ENCODE measurements around the gene HIVEP2.

Gene HIVEP2

GRCh38 chr6:142857233-142857761, 87.7 kb downstream of the HIVEP2 start:
- no peak for DNase-seq

GRCh38 chr6:142856624-142857232, 88.2 kb downstream of the HIVEP2 start:
- DNase-seq, result no peak

GRCh38 chr6:142855893-142856623, 88.9 kb downstream of the HIVEP2 start:
- DNase-seq, result no peak

GRCh38 chr6:142854589-142855488, 90.1 kb downstream of the HIVEP2 start:
- no peak for DNase-seq

GRCh38 chr6:142853244-142854180, 91.5 kb downstream of the HIVEP2 start:
- no peak for DNase-seq

GRCh38 chr6:142851601-142852000, 93.4 kb downstream of the HIVEP2 start:
- DNase-seq, result no peak

- DNase-seq, result no peak
These were observed 94.1 kb downstream of the HIVEP2 start for GRCh38 chr6:142850679-142851423.

GRCh38 chr6:142848976-142849375, 96.0 kb downstream of the HIVEP2 start:
- DNase-seq, result no peak

- DNase-seq, result no peak
These were observed 96.8 kb downstream of the HIVEP2 start for GRCh38 chr6:142848156-142848555.

GRCh38 chr6:142846883-142847287, 98.1 kb downstream of the HIVEP2 start:
- no peak for DNase-seq

- DNase-seq, result no peak
These were observed 98.5 kb downstream of the HIVEP2 start for GRCh38 chr6:142846459-142846831.

- DNase-seq, result peak; percentile 23
These were observed 99.1 kb downstream of the HIVEP2 start for GRCh38 chr6:142845624-142846458.

GRCh38 chr6:142845143-142845571, 99.8 kb downstream of the HIVEP2 start:
- no peak for DNase-seq

GRCh38 chr6:142844065-142844755, 100.8 kb downstream of the HIVEP2 start:
- DNase-seq, result no peak

- no peak for DNase-seq
These were observed 101.6 kb downstream of the HIVEP2 start for GRCh38 chr6:142843361-142843760.

GRCh38 chr6:142842418-142843261, 102.3 kb downstream of the HIVEP2 start:
- no peak for DNase-seq

- DNase-seq, result no peak
These were observed 103.1 kb downstream of the HIVEP2 start for GRCh38 chr6:142841915-142842314.

- DNase-seq, result no peak
These were observed 105.3 kb downstream of the HIVEP2 start for GRCh38 chr6:142839686-142840040.

Data from NCI-H2081 treated with DMSO at 0.1 percent for 48 hours (cell line).